RWPE2 (cell line): ENCODE measurements around the gene POLR1G.
A peak's percentile ranks its signal among the peaks of the same experiment; 100 is the strongest.

Experiments used
- ATAC-seq: fragments of 200-7000 bp; cut with Tn5 transposase; 3 replicates; pipeline ENCODE4 v1.9.1; 2021; ENCODE audit warnings: low read depth
- DNase-seq: peaks from one replicate; pipeline ENCODE4 v3.0.0-alpha.2; 2020; ENCODE audit warnings: low spot score
- H3K27ac ChIP-seq: fragments of 450-650 bp; 2 replicates; pipeline ENCODE4 v1.5.1; 2017; ENCODE audit warnings: mild to moderate bottlenecking; ENCODE audit not compliant: poor library complexity, severe bottlenecking
- H3K27me3 ChIP-seq: fragments of 250-450 bp; sonication (Bioruptor Pico); 2 replicates; pipeline ENCODE4 v1.5.1; 2021; ENCODE audit warnings: mild to moderate bottlenecking, moderate library complexity; ENCODE audit not compliant: insufficient read depth, poor library complexity, severe bottlenecking
- H3K36me3 ChIP-seq: fragments of 250-450 bp; sonication (Bioruptor Pico); 2 replicates; pipeline ENCODE4 v1.5.1; 2020; ENCODE audit warnings: low read depth, mild to moderate bottlenecking, moderate library complexity
- H3K4me1 ChIP-seq: fragments of 250-450 bp; sonication (Bioruptor Pico); 2 replicates; pipeline ENCODE4 v1.5.1; 2021; ENCODE audit warnings: mild to moderate bottlenecking, moderate library complexity; ENCODE audit not compliant: insufficient read depth, poor library complexity, severe bottlenecking
- H3K4me3 ChIP-seq: fragments of 250-450 bp; sonication (Bioruptor Pico); 2 replicates; pipeline ENCODE4 v1.5.1; 2021; ENCODE audit warnings: mild to moderate bottlenecking, moderate library complexity; ENCODE audit not compliant: severe bottlenecking
- H3K9me3 ChIP-seq: fragments of 250-450 bp; sonication (Bioruptor Pico); 2 replicates; pipeline ENCODE4 v1.5.1; 2021; ENCODE audit warnings: mild to moderate bottlenecking, moderate library complexity; ENCODE audit not compliant: severe bottlenecking
- CTCF ChIP-seq: fragments of 450-650 bp; IDR thresholded peaks from one replicate; pipeline ENCODE4 v1.5.1; 2017; ENCODE audit warnings: mild to moderate bottlenecking, moderate library complexity; ENCODE audit not compliant: poor library complexity, severe bottlenecking

The POLR1G gene

GRCh38 chr19:45395821-45396617, 10.4 kb upstream of the POLR1G start:
- Histone ChIP-seq H3K9me3 (no peaks in the 10 kb centered on the region), H3K36me3 (peaks cover 78% of the 10 kb centered on the region), H3K4me1 (peaks cover 7% of the 10 kb centered on the region), H3K4me3 (no peak overlapping the region), H3K27me3 (no peaks in the 10 kb centered on the region), H3K27ac (no peak overlapping the region)
- no peak for TF ChIP-seq CTCF
- ATAC-seq (no peak), DNase-seq (no peak)

- DNase-seq (peak; percentile 96), ATAC-seq (peak; percentile 33)
- TF ChIP-seq CTCF: no peak
- Histone ChIP-seq H3K4me3 (no peak overlapping the region), H3K9me3 (no peaks in the 10 kb centered on the region), H3K27ac (peak overlapping the region; percentile 98), H3K27me3 (no peaks in the 10 kb centered on the region), H3K4me1 (peaks cover 22% of the 10 kb centered on the region), H3K36me3 (peaks cover 55% of the 10 kb centered on the region)
These were observed 6.3 kb upstream of the POLR1G start for GRCh38 chr19:45400192-45400591.

GRCh38 chr19:45401815-45402214, 4.6 kb upstream of the POLR1G start:
- DNase-seq (no peak), ATAC-seq (no peak)
- Histone ChIP-seq H3K9me3 (no peaks in the 10 kb centered on the region), H3K4me3 (peak overlapping the region; percentile 92), H3K27ac (peak overlapping the region; percentile 98), H3K36me3 (peaks cover 46% of the 10 kb centered on the region), H3K27me3 (no peaks in the 10 kb centered on the region), H3K4me1 (peaks cover 22% of the 10 kb centered on the region)
- TF ChIP-seq CTCF: no peak

- Histone ChIP-seq H3K27ac (peak overlapping the region; percentile 98), H3K27me3 (no peaks in the 10 kb centered on the region), H3K4me3 (peak overlapping the region; percentile 92), H3K36me3 (peaks cover 41% of the 10 kb centered on the region), H3K9me3 (no peaks in the 10 kb centered on the region), H3K4me1 (peaks cover 23% of the 10 kb centered on the region)
- ATAC-seq (peak; percentile 43), DNase-seq (peak; percentile 88)
- TF ChIP-seq CTCF: peak; percentile 83
These were observed 4.0 kb upstream of the POLR1G start for GRCh38 chr19:45402298-45403061.

- Histone ChIP-seq H3K4me3 (peak overlapping the region; percentile 92), H3K27me3 (no peaks in the 10 kb centered on the region), H3K9me3 (no peaks in the 10 kb centered on the region), H3K36me3 (peaks cover 34% of the 10 kb centered on the region), H3K4me1 (peaks cover 25% of the 10 kb centered on the region), H3K27ac (peak overlapping the region; percentile 98)
- ATAC-seq (no peak), DNase-seq (no peak)
- no peak for TF ChIP-seq CTCF
These were observed 3.2 kb upstream of the POLR1G start for GRCh38 chr19:45403272-45403671.
